GM19395 (cell line): ENCODE measurements around the gene CD180.

Experiments
- ATAC-seq: cut with Tn5 transposase; IDR thresholded peaks from one replicate; pipeline ENCODE4 v1.9.1; 2021; ENCODE audit warnings: mild to moderate bottlenecking, moderate library complexity; ENCODE audit not compliant: unreplicated experiment

CD180 gene

GRCh38 chr5:67196537-67197059 lies at the start of gene CD180:
TSS of gene CD180 (minus strand) at chr5:67196799. CDS start at chr5:67196641, 158 bp downstream.
- ATAC-seq = peak; percentile 32

- ATAC-seq = no peak
Observed at GRCh38 chr5:67246108-67246507, 49.5 kb upstream of the CD180 start.

DNA sequence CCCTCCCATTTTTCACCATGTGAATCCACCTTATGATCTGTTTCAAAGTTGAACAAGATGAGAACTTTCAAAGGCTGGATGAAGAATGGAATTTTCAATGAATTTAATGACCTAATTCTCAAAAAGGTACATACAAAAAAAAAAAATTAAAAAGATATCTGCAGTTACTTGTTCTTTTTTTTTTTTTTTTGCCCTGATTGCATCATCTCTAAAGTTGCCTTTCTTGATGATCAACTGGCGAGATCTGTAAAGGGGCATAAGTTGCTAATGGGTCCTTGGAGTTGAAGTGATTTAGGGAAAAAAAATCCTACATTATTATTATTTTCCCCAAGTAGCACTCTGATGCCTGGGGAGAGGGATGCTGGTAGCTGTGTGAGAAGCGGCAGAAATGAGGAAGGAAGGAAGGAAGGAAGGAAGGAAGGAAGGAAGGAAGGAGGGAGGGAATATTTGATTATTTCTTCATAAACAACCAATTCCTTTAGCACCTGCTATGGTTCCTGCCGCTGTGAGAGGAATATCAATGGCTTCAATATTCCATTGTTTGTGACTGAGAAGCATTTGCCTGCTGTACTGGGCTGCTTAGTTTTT lies 48.8 kb upstream of the CD180 start:
- ATAC-seq = no peak

DNA sequence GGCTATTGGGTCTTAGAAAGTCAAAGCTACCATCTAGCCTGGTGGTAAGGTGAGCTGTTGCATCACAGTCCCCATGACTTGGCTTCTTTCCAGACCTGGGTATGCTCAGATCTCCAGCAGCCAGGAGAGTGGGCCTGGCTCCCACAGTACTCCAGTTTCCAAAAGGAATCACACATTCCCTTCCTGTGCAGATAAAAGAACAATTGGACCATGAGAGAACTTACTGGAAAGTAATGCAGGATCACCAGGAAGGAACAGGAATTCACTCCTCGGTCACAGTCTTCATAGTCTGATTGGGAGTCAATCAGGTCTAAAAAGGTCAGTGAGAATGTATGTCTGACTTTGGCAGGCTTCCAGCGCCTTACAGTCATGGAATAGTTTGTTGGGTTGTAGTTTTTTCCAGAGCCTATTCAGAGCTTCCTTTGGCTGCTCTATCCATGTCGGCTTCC lies 47.8 kb upstream of the CD180 start:
- ATAC-seq = no peak

- ATAC-seq = no peak
Observed at GRCh38 chr5:67243944-67244343, 47.3 kb upstream of the CD180 start.

- ATAC-seq = no peak
Observed at GRCh38 chr5:67243349-67243748, 46.8 kb upstream of the CD180 start.

DNA sequence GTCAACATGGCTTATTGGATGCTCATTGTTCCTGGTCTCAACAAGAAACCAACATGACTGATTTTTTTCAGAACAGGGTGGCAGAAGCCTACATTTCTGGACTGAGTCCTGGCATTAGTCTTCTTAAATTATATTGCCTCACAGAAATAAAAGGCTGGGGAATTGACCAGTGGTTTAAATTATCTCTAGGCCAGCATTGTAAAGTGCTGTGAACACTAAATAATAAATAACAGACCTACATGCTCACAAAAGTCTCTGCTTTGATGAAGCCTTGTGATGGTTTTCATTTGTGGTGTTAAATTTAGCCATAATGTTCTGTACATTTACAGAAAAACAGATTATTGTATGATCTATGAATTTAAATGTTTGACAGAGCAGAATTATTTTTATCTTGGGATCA lies 44.7 kb upstream of the CD180 start:
- ATAC-seq = no peak

DNA sequence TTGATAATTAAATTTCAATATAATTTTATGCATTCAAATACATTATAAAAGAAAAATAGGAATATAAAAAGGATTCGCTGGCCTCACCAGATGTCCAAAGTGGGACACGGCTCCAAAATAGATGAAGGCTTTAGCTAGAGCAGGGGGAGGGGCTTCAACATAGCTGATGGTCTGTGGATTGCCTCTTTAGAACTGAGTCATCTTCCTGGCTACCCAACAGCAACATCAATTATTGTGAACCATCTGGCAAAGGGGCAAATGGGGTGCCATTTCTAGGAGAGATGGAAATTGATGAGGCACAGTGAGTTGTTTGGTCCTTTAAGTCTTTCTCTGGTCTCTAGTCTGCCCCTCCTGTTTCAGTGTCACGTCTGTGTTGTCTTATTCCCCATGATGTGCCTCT lies 44.2 kb upstream of the CD180 start:
- ATAC-seq = no peak

DNA sequence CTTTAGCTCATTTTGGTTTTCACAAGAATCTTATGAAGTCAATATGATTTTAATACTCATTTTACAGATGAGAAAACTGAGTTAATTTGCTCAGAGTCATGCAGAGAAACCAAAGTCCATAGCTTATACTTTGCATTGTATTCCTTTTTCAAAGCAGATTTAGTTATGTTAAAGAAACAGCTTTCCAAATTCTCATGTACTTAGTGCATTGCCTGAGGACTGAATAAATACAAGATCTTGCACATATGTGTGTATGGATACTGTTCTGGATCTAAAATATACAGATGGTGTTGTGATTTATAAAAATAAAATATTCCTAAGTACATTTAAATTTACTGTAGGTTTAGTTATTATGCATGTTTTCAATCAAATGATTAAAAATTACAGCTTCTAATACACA lies 43.5 kb upstream of the CD180 start:
- ATAC-seq = no peak

- no peak for ATAC-seq
Observed at GRCh38 chr5:67238191-67238590, 41.6 kb upstream of the CD180 start.

GRCh38 chr5:67235399-67236110 lies 39.0 kb upstream of the CD180 start:
- ATAC-seq = no peak

DNA sequence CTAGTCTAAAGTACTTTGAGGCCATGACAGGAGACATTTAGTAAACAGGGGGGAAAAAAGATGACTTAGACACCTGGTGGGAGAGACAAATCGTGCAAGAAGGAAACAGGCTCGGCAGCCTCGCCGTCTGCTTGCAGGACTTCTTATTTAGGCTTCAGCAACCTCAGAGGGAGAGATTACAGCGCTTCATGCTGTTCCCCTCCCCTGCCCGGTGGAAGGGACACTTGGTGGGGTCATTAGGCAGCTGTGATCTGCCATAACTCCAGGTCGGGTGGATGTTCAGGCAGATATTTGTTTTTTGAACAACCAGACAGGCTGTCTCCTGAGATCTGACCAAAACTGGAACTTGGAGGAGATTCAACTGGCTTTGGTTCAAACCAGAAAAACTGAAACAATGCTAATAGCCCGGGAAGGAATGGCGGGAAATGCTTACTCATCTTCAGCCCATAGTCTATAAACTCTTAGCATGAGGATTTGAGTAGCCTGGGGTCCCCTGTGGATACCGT lies 38.1 kb upstream of the CD180 start:
- no peak for ATAC-seq

DNA sequence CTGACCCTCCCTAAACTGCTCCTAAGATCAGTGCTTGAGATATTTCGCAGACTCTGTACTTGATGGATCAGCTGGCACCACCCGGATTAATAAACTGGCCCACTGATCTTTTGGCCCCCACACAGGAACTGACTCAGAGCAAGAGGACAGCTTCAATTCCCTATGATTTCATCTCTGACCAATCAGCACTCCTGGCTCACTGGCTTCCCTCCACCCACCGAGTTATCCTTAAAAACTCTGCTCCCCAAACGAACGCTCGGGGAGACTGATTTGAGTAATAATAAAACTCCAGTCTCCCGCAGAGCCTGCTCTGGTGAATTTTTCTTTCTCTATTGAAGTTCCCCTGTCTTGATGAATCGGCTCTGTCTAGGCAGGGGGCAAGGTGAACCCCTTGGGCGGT lies 36.5 kb upstream of the CD180 start:
- no peak for ATAC-seq

DNA sequence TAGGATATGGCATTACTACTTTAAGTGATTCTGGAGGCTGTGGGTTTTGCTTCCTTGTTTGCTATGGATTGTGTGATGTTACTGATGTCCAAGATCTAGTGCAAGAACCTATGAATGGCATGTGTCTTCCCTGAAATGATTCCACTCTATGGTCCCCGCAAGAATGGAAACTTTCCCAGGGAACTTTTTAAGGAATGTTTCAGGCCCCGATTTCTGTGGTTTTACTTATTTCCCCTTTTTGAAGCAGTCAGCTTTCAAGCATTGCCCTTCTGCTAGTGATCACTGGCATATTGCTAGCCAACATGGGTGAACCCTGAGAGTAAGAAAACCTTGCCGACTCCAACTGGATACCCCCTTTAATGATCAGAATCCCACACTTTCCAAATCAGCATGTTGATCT lies 26.6 kb upstream of the CD180 start:
- no peak for ATAC-seq

- ATAC-seq = peak; percentile 53
Observed at GRCh38 chr5:67222243-67223025, 25.8 kb upstream of the CD180 start.

- peak; percentile 91 for ATAC-seq
Observed at GRCh38 chr5:67221487-67222242, 25.1 kb upstream of the CD180 start.

- ATAC-seq = no peak
Observed at GRCh38 chr5:67216564-67216963, 20.0 kb upstream of the CD180 start.

DNA sequence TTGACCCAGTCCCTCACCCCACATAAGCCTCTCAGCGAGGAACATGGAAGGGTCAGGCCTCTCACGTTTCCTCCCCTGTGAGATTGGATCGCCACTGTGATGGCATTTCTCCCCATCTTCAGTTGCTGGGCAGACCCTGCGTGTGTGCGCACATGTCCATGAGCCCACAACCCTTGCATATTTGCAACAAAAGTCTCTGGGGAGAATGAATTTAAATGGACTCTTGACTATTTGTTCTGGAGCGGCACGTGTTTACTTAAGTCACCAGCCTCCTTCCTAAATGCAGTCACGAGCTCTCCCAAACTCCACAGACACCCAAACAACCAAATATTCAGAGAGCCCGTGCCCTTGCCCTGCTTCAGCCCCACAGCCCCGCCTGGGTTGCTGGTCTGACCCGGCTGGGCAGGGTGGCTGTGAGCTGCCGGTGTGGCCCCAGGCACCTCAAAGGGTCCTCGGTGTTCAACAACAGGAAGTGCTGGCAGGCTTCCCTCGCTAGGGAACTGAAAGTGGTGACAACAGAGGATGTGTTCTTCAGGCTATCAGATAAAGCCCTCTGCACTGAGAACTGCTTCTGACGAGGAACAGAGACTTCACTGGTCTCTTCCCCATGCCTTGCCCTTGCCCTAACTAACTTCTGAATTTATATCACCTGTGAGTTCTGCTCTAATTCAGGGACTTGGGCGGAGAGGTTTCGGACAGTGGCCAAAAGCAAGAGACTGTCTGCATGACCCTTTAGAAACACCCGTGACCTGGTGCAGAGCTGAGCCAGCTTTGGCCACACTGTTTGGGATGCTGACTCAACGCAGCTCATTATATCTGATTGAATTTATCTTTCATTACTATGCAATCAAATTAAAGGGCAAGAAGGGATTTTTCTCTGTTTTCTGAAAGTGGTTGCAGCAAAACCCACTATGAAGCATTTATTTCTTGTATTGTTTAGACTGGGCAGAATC lies 19.2 kb upstream of the CD180 start:
- peak; percentile 100 for ATAC-seq

DNA sequence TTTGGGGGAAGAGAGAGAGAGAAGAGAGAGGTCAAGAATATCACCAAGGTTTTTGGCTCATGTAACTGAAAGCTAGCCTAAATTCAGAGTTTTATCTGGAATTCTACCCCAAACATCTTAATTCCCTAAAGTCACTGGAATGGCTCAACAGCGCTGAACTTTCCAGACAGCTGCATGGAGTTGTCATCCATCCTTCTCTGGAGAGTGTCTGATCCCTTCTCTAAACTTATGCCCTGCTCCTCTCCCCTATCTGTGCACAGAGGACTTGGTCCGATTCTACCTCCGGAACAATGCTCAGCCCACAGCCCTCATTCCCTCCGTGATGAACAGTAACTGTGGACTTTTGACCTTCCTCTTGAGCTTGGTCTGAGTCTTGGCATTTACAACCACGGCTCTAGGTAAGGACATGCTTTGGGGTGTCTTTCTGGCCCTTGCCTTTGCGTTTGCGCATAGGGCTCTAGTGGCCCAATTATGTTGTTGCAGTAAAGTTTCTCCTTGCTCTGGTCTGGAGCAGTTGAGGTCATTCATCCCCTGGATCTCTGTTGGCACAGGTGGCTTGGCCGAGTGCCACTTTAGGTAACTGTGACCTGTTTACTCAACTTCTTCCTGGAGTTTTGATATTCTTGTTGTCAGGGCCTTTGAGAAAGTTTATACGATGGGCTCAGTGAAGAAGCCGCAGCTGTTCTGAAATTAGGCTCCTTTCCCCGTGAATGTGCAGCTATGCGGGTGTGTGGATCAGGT lies 18.3 kb upstream of the CD180 start:
- no peak for ATAC-seq
